WTC11 (cell line): ENCODE measurements around the gene FRK. TPM values are rescaled to one million over a fixed set of nuclear protein-coding genes. Genes with fewer than 3 reads are reported as not detected.

Source experiments
- ATAC-seq: fragments of 200-7000 bp; cut with Tn5 transposase; 2 replicates; pipeline ENCODE4 v1.10.0; 2021; ENCODE audit warnings: mild to moderate bottlenecking, moderate library complexity
- CTCF ChIA-PET: fragments of 300-600 bp; sonication (Branson Sonifier 250); formaldehyde crosslinking; loops from one replicate; lab custom pipeline; 2021; ENCODE audit warnings: antibody characterized with exemption; lab: Charles Lee
- POLR2A ChIA-PET: fragments of 350-600 bp; sonication (Branson Sonifier 250); formaldehyde crosslinking; loops from one replicate; lab custom pipeline; 2021; ENCODE audit warnings: antibody characterized with exemption; lab: Charles Lee
- DNase-seq: peaks from one replicate; pipeline ENCODE4 v3.0.0; 2021; ENCODE audit warnings: low spot score
- H3K27ac Mint-ChIP-seq: 2 replicates; pipeline ENCODE4 v1.8.0; 2021; ENCODE audit warnings: mixed read lengths
- H3K27me3 Mint-ChIP-seq: 2 replicates; pipeline ENCODE4 v1.8.0; 2021; ENCODE audit warnings: low read depth, mild to moderate bottlenecking, moderate library complexity, mixed read lengths
- H3K36me3 Mint-ChIP-seq: 2 replicates; pipeline ENCODE4 v1.8.0; 2021; ENCODE audit warnings: mixed read lengths
- H3K4me1 Mint-ChIP-seq: 2 replicates; pipeline ENCODE4 v1.8.0; 2022; ENCODE audit warnings: mixed read lengths
- H3K4me3 Mint-ChIP-seq: 2 replicates; pipeline ENCODE4 v1.8.0; 2021; ENCODE audit warnings: mild to moderate bottlenecking, moderate library complexity, mixed read lengths
- H3K9me3 Mint-ChIP-seq: 2 replicates; pipeline ENCODE4 v1.8.0; 2021; ENCODE audit warnings: mixed read lengths
- ESRRA ChIP-seq: sonication (generic); formaldehyde crosslinking; IDR thresholded peaks from 2 replicates; pipeline ENCODE4 v1.8.1; 2022; ENCODE audit warnings: mild to moderate bottlenecking, missing genetic modification reagents, borderline replicate concordance
- HMGA2 ChIP-seq: fragments of 250-450 bp; sonication (Bioruptor Pico); IDR thresholded peaks from 2 replicates; pipeline ENCODE4 v1.4.0; 2021; ENCODE audit warnings: mild to moderate bottlenecking, moderate library complexity
- NFE2L1 ChIP-seq: sonication (generic); formaldehyde crosslinking; IDR thresholded peaks from 2 replicates; pipeline ENCODE4 v1.8.1; 2023; ENCODE audit warnings: missing genetic modification reagents
- OVOL2 ChIP-seq: fragments of 250-450 bp; sonication (Bioruptor Pico); IDR thresholded peaks from 2 replicates; pipeline ENCODE4 v1.9.0; 2021; ENCODE audit warnings: mild to moderate bottlenecking, borderline replicate concordance
- SMAD4 ChIP-seq: sonication (generic); formaldehyde crosslinking; IDR thresholded peaks from 2 replicates; pipeline ENCODE4 v1.8.0; 2022; ENCODE audit warnings: mild to moderate bottlenecking, missing genetic modification reagents
- TEAD1 ChIP-seq: sonication (generic); formaldehyde crosslinking; IDR thresholded peaks from 2 replicates; pipeline ENCODE4 v1.8.0; 2022; ENCODE audit warnings: mild to moderate bottlenecking, missing genetic modification reagents
- TEAD4 ChIP-seq: sonication (generic); formaldehyde crosslinking; IDR thresholded peaks from 2 replicates; pipeline ENCODE4 v1.8.0; 2022; ENCODE audit warnings: mild to moderate bottlenecking, missing genetic modification reagents
- ZNF219 ChIP-seq: sonication (generic); formaldehyde crosslinking; IDR thresholded peaks from 2 replicates; pipeline ENCODE4 v1.8.0; 2023; ENCODE audit warnings: missing genetic modification reagents, mild to moderate bottlenecking, borderline replicate concordance
- total RNA-seq: library from RNA; stranded (reverse); gene quantifications from 3 replicates; pipeline ENCODE4 v1.2.3, GENCODE V29; 2021
- TF ChIP-seq, protein P1 (sequence below): sonication (generic); formaldehyde crosslinking; IDR thresholded peaks from 2 replicates; pipeline ENCODE4 v1.8.1; 2023; ENCODE audit warnings: mild to moderate bottlenecking, missing genetic modification reagents, moderate library complexity
- TF ChIP-seq, protein P2 (sequence below): sonication (generic); formaldehyde crosslinking; IDR thresholded peaks from 2 replicates; pipeline ENCODE4 v1.8.1; 2023; ENCODE audit warnings: mild to moderate bottlenecking, missing genetic modification reagents
- TF ChIP-seq, protein P3 (sequence below): fragments of 250-450 bp; sonication (Bioruptor Pico); IDR thresholded peaks from 2 replicates; pipeline ENCODE4 v1.8.0; 2021; ENCODE audit warnings: mild to moderate bottlenecking
- TF ChIP-seq, protein P4 (sequence below): sonication (generic); formaldehyde crosslinking; IDR thresholded peaks from 2 replicates; pipeline ENCODE4 v1.8.1; 2022; ENCODE audit warnings: low read depth, missing genetic modification reagents, borderline replicate concordance
- TF ChIP-seq, protein P5 (sequence below): fragments of 250-450 bp; sonication (Bioruptor Pico); IDR thresholded peaks from 2 replicates; pipeline ENCODE4 v1.9.0; 2021; ENCODE audit warnings: mild to moderate bottlenecking
- TF ChIP-seq, protein P6 (sequence below): sonication (generic); formaldehyde crosslinking; IDR thresholded peaks from 2 replicates; pipeline ENCODE4 v1.8.0; 2022; ENCODE audit warnings: mild to moderate bottlenecking, missing genetic modification reagents
- TF ChIP-seq, protein P7 (sequence below): sonication (generic); formaldehyde crosslinking; IDR thresholded peaks from 2 replicates; pipeline ENCODE4 v1.8.1; 2023; ENCODE audit warnings: mild to moderate bottlenecking, moderate library complexity, missing genetic modification reagents
- TF ChIP-seq, protein P8 (sequence below): sonication (generic); formaldehyde crosslinking; IDR thresholded peaks from 2 replicates; pipeline ENCODE4 v1.8.0; 2022; ENCODE audit warnings: missing genetic modification reagents

The FRK gene
- total RNA-seq, 1 experiment from 2014 or later = 0.13 TPM

DNA sequence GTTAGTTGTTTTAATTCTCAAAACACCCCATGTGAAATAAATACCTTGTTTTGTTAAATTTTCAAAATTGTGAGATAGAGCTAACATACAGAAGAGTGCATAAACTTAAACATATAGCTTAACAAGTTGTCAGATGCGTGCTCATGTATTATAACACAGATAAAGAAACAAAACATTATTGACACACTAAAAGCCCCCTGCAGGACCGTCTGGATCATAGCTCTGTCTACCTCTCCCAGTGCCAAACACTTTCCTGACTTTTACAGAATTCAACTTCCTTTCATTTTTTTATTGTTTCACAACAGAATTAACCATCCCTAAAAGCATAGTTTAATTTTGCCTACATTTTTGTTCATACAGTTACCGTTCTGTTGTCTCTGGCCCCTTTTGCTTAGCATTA is 17.8 kb upstream of the FRK start (continued):
- TF ChIP-seq, protein P1, sequence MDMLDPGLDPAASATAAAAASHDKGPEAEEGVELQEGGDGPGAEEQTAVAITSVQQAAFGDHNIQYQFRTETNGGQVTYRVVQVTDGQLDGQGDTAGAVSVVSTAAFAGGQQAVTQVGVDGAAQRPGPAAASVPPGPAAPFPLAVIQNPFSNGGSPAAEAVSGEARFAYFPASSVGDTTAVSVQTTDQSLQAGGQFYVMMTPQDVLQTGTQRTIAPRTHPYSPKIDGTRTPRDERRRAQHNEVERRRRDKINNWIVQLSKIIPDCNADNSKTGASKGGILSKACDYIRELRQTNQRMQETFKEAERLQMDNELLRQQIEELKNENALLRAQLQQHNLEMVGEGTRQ (CRISPR knock-in tag) = no peak
- TF ChIP-seq, protein P2, sequence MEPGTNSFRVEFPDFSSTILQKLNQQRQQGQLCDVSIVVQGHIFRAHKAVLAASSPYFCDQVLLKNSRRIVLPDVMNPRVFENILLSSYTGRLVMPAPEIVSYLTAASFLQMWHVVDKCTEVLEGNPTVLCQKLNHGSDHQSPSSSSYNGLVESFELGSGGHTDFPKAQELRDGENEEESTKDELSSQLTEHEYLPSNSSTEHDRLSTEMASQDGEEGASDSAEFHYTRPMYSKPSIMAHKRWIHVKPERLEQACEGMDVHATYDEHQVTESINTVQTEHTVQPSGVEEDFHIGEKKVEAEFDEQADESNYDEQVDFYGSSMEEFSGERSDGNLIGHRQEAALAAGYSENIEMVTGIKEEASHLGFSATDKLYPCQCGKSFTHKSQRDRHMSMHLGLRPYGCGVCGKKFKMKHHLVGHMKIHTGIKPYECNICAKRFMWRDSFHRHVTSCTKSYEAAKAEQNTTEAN = no peak

DNA sequence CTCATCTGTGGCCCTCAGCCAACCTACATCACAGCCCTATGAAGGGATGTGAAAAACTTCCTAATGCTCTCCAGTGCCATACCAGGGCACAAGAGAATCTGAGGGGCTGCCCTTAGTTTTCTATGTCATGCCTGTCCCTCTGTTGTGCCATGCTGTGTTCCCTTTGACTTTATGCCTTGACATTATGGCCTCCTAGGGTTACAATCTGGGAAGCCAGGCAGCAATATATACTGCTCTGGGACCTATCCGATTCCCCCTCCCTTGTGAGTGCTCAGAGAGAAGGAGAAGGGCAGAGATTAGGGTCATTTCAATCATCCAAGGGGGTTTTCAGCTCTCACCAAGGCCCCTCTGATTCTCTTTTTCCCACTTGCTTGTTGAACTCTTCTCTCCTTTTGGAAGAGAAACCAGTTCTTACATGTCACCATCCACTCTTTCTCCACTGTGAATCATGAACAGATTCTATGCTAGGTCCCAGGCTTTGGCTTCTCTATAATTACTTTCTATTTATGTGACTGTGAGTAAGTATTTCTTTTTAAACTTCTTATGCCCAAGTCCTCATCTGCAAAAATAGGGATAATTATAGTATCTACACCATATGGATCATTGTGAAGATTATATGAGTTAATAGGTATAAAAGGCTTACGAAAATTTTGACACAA is 14.2 kb upstream of the FRK start:
- no peaks in the 10 kb centered on the region for H3K36me3 Mint-ChIP-seq
- ATAC-seq (no peak), DNase-seq (no peak)
- no peaks in the 10 kb centered on the region for H3K27me3 Mint-ChIP-seq
- H3K9me3 Mint-ChIP-seq = no peaks in the 10 kb centered on the region
- no peak overlapping the region for H3K4me3 Mint-ChIP-seq
- no peak overlapping the region for H3K27ac Mint-ChIP-seq
- ChIA-PET CTCF (interaction anchor here (1.1 kb wide), 1 partner anchor 14 kb away, joined by 5 read pairs; the partner anchor contains the start of gene FRK), POLR2A (no interaction called here)
- TF ChIP-seq ESRRA (CRISPR knock-in tag) (no peak), TEAD1 (CRISPR knock-in tag) (no peak), ZNF219 (no peak)
- TF ChIP-seq, protein P3, sequence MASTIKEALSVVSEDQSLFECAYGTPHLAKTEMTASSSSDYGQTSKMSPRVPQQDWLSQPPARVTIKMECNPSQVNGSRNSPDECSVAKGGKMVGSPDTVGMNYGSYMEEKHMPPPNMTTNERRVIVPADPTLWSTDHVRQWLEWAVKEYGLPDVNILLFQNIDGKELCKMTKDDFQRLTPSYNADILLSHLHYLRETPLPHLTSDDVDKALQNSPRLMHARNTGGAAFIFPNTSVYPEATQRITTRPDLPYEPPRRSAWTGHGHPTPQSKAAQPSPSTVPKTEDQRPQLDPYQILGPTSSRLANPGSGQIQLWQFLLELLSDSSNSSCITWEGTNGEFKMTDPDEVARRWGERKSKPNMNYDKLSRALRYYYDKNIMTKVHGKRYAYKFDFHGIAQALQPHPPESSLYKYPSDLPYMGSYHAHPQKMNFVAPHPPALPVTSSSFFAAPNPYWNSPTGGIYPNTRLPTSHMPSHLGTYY (CRISPR knock-in tag) = no peak
- peaks cover 6% of the 10 kb centered on the region for H3K4me1 Mint-ChIP-seq

DNA sequence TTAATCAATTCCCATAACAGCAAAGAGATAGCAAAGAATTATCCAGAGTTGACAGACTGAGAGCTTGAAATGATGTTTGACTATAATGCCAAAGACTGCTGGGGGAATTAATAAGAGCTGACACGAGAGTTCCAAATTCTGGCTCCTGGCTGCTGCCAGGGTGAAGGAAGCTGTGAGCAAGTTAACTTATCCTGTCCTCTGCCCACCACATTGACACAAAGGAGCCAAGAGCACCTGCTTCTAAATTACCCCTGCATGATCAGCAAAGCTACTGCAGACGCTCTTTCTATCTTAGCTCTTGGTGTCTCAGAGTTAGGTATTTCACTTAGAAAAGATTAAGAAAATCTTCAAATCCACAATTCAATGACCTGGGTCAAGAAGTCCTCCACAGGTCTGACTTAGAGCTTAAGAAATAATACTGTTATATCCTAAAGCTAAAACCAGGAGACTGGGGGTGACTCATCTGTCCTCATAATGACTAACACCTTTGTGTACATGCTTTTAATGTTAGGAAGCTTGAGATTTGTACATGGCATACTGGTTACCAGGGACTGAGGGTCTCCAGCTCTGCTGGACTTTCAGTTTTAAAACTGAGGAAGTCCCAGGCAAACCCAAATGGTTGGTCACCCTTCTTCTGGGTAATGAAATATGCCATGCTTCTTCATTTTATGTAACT is 13.2 kb upstream of the FRK start:
- Mint-ChIP-seq H3K4me3 (no peak overlapping the region), H3K9me3 (no peaks in the 10 kb centered on the region), H3K27ac (no peak overlapping the region), H3K27me3 (no peaks in the 10 kb centered on the region), H3K36me3 (no peaks in the 10 kb centered on the region), H3K4me1 (peaks cover 6% of the 10 kb centered on the region)
- DNase-seq (no peak), ATAC-seq (no peak)
- ChIA-PET POLR2A (no interaction called here), CTCF (interaction anchor here (0.8 to 1.1 kb wide), 4 partner anchors 11 to 38 kb away, joined by 3 to 5 read pairs (median 5); partner anchors contain the start of gene FRK)
- TF ChIP-seq, protein P4, sequence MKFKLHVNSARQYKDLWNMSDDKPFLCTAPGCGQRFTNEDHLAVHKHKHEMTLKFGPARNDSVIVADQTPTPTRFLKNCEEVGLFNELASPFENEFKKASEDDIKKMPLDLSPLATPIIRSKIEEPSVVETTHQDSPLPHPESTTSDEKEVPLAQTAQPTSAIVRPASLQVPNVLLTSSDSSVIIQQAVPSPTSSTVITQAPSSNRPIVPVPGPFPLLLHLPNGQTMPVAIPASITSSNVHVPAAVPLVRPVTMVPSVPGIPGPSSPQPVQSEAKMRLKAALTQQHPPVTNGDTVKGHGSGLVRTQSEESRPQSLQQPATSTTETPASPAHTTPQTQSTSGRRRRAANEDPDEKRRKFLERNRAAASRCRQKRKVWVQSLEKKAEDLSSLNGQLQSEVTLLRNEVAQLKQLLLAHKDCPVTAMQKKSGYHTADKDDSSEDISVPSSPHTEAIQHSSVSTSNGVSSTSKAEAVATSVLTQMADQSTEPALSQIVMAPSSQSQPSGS = no peak
- TF ChIP-seq HMGA2 (CRISPR knock-in tag) (no peak), SMAD4 (CRISPR knock-in tag) (no peak), NFE2L1 (CRISPR knock-in tag) (no peak), OVOL2 (CRISPR knock-in tag) (no peak), TEAD4 (CRISPR knock-in tag) (no peak)
- TF ChIP-seq, protein P5, sequence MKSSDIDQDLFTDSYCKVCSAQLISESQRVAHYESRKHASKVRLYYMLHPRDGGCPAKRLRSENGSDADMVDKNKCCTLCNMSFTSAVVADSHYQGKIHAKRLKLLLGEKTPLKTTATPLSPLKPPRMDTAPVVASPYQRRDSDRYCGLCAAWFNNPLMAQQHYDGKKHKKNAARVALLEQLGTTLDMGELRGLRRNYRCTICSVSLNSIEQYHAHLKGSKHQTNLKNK = no peak
- TF ChIP-seq, protein P6, sequence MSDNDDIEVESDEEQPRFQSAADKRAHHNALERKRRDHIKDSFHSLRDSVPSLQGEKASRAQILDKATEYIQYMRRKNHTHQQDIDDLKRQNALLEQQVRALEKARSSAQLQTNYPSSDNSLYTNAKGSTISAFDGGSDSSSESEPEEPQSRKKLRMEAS (CRISPR knock-in tag) = no peak
- TF ChIP-seq, protein P3 (CRISPR knock-in tag) = no peak
- TF ChIP-seq, protein P7, sequence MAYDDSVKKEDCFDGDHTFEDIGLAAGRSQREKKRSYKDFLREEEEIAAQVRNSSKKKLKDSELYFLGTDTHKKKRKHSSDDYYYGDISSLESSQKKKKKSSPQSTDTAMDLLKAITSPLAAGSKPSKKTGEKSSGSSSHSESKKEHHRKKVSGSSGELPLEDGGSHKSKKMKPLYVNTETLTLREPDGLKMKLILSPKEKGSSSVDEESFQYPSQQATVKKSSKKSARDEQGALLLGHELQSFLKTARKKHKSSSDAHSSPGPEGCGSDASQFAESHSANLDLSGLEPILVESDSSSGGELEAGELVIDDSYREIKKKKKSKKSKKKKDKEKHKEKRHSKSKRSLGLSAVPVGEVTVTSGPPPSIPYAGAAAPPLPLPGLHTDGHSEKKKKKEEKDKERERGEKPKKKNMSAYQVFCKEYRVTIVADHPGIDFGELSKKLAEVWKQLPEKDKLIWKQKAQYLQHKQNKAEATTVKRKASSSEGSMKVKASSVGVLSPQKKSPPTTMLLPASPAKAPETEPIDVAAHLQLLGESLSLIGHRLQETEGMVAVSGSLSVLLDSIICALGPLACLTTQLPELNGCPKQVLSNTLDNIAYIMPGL = no peak
- TF ChIP-seq, protein P8, sequence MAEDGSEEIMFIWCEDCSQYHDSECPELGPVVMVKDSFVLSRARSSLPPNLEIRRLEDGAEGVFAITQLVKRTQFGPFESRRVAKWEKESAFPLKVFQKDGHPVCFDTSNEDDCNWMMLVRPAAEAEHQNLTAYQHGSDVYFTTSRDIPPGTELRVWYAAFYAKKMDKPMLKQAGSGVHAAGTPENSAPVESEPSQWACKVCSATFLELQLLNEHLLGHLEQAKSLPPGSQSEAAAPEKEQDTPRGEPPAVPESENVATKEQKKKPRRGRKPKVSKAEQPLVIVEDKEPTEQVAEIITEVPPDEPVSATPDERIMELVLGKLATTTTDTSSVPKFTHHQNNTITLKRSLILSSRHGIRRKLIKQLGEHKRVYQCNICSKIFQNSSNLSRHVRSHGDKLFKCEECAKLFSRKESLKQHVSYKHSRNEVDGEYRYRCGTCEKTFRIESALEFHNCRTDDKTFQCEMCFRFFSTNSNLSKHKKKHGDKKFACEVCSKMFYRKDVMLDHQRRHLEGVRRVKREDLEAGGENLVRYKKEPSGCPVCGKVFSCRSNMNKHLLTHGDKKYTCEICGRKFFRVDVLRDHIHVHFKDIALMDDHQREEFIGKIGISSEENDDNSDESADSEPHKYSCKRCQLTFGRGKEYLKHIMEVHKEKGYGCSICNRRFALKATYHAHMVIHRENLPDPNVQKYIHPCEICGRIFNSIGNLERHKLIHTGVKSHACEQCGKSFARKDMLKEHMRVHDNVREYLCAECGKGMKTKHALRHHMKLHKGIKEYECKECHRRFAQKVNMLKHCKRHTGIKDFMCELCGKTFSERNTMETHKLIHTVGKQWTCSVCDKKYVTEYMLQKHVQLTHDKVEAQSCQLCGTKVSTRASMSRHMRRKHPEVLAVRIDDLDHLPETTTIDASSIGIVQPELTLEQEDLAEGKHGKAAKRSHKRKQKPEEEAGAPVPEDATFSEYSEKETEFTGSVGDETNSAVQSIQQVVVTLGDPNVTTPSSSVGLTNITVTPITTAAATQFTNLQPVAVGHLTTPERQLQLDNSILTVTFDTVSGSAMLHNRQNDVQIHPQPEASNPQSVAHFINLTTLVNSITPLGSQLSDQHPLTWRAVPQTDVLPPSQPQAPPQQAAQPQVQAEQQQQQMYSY = no peak
